ENCODE data around the gene PHF3.
"Not testable (repeated sequence)": the region's sequence is repeated elsewhere in the genome, so short reads cannot be mapped to it uniquely, and the experiment has no call there.

PHF3 gene

DNA sequence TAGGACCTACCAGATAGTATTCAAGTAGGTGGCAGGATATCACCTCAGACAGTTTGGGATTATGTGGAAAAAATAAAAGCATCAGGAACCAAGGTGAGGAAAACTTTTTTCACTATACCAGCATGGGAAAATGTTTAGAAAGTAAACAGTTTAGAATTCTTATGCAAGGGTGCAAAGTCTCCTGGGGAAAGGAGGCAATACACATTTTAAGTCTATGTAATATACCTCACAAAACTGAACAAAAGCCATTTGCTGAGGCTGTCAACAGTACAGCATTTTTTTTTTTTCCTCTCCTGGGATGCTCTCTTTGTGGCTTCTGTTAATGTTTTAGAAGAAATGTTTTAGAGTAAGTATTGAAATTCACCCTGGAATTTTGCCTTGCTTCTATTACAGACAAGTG is 73.5 kb downstream of the PHF3 start:
- no peak for DNase-seq

- no peak for DNase-seq
Measured at GRCh38 chr6:63713332-63713731, 77.7 kb downstream of the PHF3 start.

DNA sequence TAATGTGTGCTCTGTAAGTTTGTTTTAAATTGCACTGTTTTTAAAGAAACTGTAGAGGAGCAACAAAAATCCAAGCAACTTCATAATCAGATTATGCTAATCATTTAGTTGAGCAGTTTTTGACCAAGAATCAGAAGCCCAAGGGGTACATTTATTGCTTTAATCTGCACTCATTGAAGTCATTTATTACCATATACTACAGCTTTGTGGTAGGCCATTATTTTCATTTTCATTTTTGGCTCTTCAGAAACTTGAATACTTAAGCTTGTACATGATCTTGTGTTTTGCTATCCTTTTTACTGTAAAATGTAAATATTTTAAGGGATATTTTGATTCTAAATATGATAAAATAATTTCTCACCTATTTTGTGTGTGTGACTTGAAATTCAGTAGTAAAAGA is 78.5 kb downstream of the PHF3 start:
- DNase-seq = no peak

DNA sequence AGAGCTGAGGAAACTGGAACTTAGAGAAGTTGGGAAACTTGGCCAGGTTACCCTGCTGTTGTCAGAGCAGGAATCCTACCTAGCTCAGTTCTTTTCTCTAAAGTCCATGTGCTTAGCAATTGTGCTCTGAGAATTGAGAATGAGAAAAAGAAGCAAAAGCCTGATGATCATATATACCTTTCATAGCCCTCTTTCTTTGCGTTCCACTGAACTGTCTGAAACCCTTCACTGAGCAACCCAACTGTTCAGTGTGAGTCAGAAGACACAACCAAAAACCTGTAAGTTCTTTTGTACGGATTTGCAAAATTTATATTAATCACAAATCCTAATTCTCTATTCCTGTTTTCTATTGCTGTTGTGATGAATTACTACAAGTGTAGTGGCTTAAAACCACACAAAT is 80.6 kb downstream of the PHF3 start:
- no peak for DNase-seq

DNA sequence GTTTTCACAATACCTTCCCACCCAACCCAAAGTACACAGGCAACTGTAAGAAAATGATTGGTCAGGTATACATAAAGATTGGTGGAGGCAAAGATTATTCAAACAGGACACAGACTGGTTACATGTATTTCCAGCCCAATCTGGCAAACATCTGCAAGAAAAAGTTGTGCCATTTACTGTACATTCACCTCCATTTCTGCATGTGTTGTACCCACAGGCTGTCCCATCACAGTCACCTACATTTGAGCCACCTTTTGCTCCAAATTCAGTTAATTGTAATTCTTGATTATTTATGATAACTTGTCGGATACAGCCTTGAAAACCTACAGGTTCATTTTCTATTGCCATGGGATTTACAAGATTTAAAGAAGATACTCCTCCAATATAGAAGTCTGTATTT is 85.6 kb downstream of the PHF3 start:
- no peak for DNase-seq

DNA sequence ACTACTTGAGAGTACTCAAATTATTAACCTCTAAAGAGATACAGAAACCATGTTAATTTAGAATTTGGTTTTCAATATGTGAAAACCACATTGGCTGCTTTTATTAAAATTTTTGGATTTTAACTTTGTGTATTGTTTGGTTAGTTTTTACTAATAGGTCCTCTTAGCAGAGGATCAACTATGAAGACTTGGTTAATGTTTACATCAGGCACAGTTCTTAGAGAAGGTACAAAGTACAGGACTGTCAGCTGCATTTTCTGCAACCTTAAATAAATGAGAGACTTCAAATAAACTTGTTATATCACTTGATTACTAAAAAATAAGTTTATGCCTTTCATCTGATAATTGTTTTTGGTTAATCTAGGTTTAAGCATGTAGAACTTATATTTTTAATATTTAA is 89.1 kb downstream of the PHF3 start:
- no peak for DNase-seq

- DNase-seq = no peak
Measured at GRCh38 chr6:63730311-63730710, 94.7 kb downstream of the PHF3 start.

DNA sequence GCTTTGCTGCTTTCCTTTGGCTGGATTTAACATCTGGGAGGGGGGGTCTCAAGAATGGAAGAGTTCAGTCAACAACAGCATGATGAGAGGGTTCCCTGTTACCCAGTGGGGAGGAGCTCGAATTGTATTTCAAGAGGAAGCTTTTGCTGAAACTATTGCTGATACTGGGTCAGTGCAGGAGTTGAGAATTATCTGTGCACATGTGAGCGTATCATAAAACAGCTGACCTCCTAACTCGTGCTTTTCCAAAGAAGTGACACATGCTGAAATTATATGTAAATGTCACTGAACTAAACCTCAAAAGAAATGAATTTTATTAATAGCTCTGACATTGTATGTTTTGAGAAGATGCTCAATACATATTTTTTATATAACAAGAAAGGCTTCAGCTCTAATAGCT is 96.3 kb downstream of the PHF3 start:
- no peak for DNase-seq

- DNase-seq = no peak
Measured at GRCh38 chr6:63732336-63732735, 96.7 kb downstream of the PHF3 start.

DNA sequence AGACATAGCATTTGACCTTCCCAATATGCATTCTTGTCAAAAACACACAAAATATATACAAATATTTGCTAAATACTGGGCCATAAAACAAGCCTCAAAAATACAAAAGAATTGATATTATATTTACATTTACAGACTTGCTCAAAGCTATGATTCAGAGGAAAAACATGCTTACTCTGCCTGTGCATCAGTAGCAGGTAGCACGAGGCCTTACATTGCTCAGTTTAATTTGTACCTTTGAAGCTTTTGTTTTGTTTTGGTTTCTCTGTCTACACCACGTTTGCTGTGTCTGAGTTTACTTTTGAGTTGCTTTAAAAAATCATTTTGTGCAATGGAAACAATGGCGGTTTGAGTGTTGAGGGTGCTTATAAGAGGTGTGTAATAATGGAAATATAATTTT is 99.3 kb downstream of the PHF3 start:
- DNase-seq = no peak

DNA sequence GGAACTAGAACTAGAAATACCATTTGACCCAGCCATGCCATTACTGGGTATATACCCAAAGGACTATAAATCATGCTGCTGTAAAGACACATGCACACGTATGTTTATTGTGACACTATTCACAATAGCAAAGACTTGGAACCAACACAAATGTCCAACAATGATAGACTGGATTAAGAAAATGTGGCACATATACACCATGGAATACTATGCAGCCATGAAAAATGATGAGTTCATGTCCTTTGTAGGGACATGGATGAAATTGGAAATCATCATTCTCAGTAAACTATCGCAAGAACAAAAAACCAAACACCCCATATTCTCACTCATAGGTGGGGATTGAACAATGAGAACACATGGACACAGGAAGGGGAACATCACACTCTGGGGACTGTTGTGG is 102.6 kb downstream of the PHF3 start:
- DNase-seq = not testable (repeated sequence)

GRCh38 chr6:63739094-63739687 is 103.6 kb downstream of the PHF3 start:
- DNase-seq = no peak

DNA sequence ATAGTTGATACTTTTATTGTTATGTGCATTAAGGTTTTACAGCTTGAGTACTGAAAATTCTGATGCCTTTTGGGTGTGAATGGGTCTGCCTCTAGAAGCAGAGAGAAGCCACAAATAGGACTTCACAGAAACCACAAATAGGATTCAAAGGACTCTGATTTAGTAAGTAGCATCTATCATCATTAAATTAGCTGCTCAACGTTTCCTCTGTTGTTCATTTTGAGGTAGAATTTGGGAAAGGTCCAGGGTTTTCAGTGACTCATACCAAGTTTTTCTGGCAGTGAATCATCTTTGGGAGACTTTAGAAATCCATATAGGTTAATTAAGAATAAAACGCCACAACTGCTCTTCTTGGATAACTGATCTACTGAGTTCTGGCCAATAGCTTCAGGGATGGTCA is 105.1 kb downstream of the PHF3 start:
- DNase-seq = no peak

GRCh38 chr6:63742060-63742459 is 106.5 kb downstream of the PHF3 start:
- DNase-seq = no peak

DNA sequence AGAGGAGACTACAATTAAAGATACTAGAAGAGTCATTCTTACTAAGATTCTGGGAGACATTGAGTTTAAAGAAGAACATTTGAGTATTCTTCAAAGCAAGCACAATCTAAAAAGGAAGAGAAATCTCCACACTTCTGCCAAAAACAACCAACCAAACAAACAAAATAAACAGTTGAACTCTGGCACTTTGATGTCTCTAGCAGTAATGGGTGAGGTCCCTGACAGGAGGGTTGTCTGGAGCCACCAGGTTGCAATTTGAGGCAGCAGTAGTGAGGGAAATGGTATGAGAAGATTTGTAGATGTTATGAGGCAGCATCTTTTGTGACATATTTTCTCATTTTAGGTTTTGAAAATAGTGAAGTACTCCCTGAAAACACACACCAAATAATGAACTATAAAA is 108.1 kb downstream of the PHF3 start:
- no peak for DNase-seq

- no peak for DNase-seq
Measured at GRCh38 chr6:63744810-63745209, 109.2 kb downstream of the PHF3 start.

DNA sequence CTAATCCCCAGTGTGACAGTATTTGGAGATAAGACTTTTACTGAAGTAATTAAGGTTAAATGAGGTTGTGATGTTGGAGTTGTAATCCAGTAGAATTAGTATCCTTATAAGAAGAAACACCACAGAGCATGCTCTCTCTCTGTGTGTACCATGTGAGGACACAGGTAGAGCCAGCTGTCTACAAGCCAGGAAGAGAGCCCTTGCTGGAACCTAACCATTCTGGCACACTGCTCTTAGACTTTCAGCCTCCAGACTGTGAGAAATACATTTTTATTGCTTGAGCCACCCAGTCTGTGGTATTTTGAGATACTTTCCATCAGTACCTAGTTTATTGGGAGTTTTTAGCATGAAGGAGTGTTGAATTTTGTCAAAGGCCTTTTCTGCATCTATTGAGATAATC is 110.2 kb downstream of the PHF3 start:
- DNase-seq = no peak

GRCh38 chr6:63750400-63750799 is 114.8 kb downstream of the PHF3 start:
- DNase-seq = no peak

DNA sequence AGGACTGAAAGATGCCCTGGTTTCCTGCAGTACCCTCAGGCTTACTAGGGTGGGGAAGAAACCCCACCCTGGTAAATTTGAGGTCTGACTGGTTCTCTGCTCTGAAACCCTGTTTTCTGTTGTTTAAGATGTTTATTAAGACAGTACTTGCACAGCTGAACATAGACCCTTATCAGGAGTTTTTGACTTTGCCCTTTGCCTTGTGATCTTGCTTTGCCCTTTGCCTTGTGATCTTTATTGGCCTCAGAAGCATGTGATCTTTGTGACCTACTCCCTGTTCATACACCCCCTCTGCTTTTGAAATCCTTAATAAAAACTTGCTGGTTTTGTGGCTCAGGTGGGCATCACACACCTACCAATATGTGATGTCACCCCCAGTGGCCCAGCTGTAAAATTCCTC is 121.7 kb downstream of the PHF3 start:
- not testable (repeated sequence) for DNase-seq

GRCh38 chr6:63757826-63758225 is 122.2 kb downstream of the PHF3 start:
- no peak for DNase-seq

DNA sequence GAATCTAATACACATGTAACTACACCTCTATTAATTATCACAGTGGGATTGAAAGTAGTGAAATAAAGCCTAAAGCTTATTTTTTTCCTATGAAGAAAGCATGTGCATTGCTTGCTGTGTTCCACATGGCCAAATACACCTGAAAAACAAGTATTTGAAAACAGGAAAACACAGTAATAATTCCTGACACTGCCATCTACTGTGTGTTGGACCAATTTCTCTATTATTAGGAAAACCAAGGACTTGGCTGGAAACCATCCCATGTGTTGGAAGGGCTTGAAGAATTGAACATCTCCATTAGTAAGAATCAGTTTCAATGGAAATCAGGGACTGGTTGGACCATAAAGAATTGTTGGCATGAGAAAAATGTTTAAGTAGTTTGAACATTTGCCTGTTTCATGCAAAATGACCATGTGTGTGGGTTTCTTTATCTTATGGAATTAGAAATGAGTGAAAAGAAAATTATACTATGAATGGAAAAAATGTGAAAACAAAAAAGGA is 124.1 kb downstream of the PHF3 start:
- DNase-seq = no peak

- DNase-seq = no peak
Measured at GRCh38 chr6:63760199-63760598, 124.6 kb downstream of the PHF3 start.

- peak in 2 of 6 experiments; percentile 43 to 53 for DNase-seq
Measured at GRCh38 chr6:63764318-63764916, 128.8 kb downstream of the PHF3 start.

Data from stimulated activated naive CD4-positive, alpha-beta T cell (primary cell).